ENCODE data around the gene SLC22A5. TPM values are rescaled to one million over a fixed set of nuclear protein-coding genes. Genes with fewer than 3 reads are reported as not detected.
A peak's percentile ranks its signal among the peaks of the same experiment; 100 is the strongest.

Gene SLC22A5
- total RNA-seq, 6 donors from 2014 or later = 7.9 to 22.0 (median 12.7) TPM

DNA sequence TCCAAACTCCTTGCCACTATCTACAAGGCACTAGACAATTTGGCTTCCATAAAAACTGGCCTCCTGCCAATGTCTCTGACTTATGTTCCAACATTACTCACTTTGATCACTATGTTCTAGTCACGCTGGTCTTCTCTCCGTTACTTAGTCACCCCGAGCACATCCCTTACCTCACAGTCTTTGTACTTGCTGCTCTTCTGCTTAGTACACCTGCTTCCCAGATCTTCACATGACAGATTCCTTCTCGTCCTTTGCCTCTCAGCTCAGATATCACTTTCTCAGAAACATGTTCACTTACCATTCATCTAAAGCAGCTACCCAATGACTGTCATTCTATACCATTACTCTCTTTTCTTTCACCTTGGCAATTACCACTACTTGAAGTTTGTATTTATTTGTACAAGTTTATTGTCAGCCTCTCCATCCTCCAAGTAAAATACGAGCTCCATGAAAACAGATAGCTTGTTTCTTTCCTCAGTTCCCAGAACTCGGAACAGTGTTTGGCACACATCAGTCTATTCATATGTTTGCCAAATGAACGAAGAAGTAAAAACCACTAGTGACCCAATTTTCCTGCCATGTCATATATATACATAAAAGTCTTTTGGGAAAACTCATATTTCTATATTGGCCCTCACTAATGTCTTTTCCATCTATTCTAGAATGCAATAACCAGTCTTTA lies 5.9 kb upstream of the SLC22A5 start:
- TF ChIP-seq EP300 (IDR thresholded peaks at IDR 0.05) (no peak), POLR2AphosphoS5 (IDR thresholded peaks at IDR 0.05) (no peak), POLR2A (IDR thresholded peaks at IDR 0.05) (no peak), CTCF (IDR thresholded peaks at IDR 0.05) (no peak)
- WGBS, 2 donors = 72 to 80% methylated on average over 7 of the region's 7 CpGs
- Histone ChIP-seq H3K36me3 (no peaks in the 10 kb centered on the region), H3K27me3 (no peaks in the 10 kb centered on the region), H3K4me3 (no peak overlapping the region), H3K9me3 (no peaks in the 10 kb centered on the region), H3K27ac (no peak overlapping the region), H3K4me1 (peaks cover 0 to 8% (median 4%) of the 10 kb centered on the region in 4 donors)
- DNase-seq = no peak
- peak in 1 of 2 donors; percentile 83 for ATAC-seq (ENCODE audit: low FRiP score in 2 of 2)

DNA sequence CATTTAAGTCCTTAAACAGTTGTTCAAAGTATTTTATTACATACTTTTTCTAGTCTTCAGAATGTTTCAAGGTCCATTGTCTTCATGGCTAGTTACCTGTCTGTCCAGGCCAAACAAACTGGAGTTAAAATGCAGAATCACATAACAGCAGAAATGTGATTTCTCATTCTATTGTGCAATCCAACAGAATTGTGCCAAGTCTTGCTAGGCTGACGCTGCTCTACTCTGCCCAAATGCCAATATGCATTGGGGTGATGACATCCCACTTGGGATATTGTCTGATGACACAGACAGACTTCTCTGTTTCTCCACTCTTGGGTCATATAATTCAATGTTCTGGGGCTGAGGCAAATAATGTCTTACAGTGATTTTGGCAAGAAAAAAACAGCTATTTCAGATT lies 5.2 kb upstream of the SLC22A5 start:
- H3K4me3 ChIP-seq = no peak overlapping the region
- H3K27ac ChIP-seq = peak overlapping the region in 3 of 4 donors; percentile 16 to 66 (median 41)
- peaks cover 0 to 16% (median 8%) of the 10 kb centered on the region in 4 donors for H3K4me1 ChIP-seq
- TF ChIP-seq CTCF (IDR thresholded peaks at IDR 0.05) = no peak
- TF ChIP-seq POLR2AphosphoS5 (IDR thresholded peaks at IDR 0.05) = peak; percentile 68 to 84
- peak in 1 of 4 donors; percentile 43 for TF ChIP-seq EP300 (IDR thresholded peaks at IDR 0.05)
- TF ChIP-seq POLR2A (IDR thresholded peaks at IDR 0.05) = no peak
- H3K9me3 ChIP-seq = no peaks in the 10 kb centered on the region
- no peaks in the 10 kb centered on the region for H3K36me3 ChIP-seq
- no peaks in the 10 kb centered on the region for H3K27me3 ChIP-seq
- ATAC-seq (ENCODE audit: low FRiP score in 2 of 2) (peak; percentile 70 to 89), DNase-seq (peak in 1 of 2 donors; percentile 44)
- 36 to 41% methylated on average over 1 of the region's 1 CpG for WGBS, 2 donors

- Histone ChIP-seq H3K36me3 (no peaks in the 10 kb centered on the region), H3K4me3 (no peak overlapping the region), H3K27ac (peak overlapping the region in 2 of 4 donors; percentile 41 to 66), H3K9me3 (no peaks in the 10 kb centered on the region), H3K4me1 (peaks cover under 1 to 20% (median 10%) of the 10 kb centered on the region in 4 donors), H3K27me3 (no peaks in the 10 kb centered on the region)
- ATAC-seq (ENCODE audit: low FRiP score in 2 of 2) (peak in 1 of 2 donors; percentile 16), DNase-seq (no peak)
- 87 to 90% methylated on average over 6 of the region's 6 CpGs for WGBS, 2 donors
- TF ChIP-seq POLR2A (IDR thresholded peaks at IDR 0.05) = no peak
- no peak for TF ChIP-seq POLR2AphosphoS5 (IDR thresholded peaks at IDR 0.05)
- no peak for TF ChIP-seq CTCF (IDR thresholded peaks at IDR 0.05)
- no peak for TF ChIP-seq EP300 (IDR thresholded peaks at IDR 0.05)
Measured at GRCh38 chr5:132365213-132365612, 4.3 kb upstream of the SLC22A5 start.

- Histone ChIP-seq H3K36me3 (no peaks in the 10 kb centered on the region), H3K27me3 (no peaks in the 10 kb centered on the region), H3K4me3 (no peak overlapping the region), H3K4me1 (peaks cover 19 to 43% (median 27%) of the 10 kb centered on the region in 4 donors), H3K9me3 (no peaks in the 10 kb centered on the region), H3K27ac (no peak overlapping the region)
- no peak for ATAC-seq (ENCODE audit: low FRiP score in 2 of 2)
- WGBS, 2 donors = 75 to 84% methylated on average over 4 of the region's 4 CpGs
- TF ChIP-seq CTCF (IDR thresholded peaks at IDR 0.05) (no peak), POLR2A (IDR thresholded peaks at IDR 0.05) (no peak), EP300 (IDR thresholded peaks at IDR 0.05) (no peak), POLR2AphosphoS5 (IDR thresholded peaks at IDR 0.05) (no peak)
- DNase-seq = no peak
Measured at GRCh38 chr5:132368186-132368585, 1.3 kb upstream of the SLC22A5 start.

Measured in upper lobe of left lung (tissue), 6 donors.